ENCODE data around the gene ADAMTS19.

Gene ADAMTS19

DNA sequence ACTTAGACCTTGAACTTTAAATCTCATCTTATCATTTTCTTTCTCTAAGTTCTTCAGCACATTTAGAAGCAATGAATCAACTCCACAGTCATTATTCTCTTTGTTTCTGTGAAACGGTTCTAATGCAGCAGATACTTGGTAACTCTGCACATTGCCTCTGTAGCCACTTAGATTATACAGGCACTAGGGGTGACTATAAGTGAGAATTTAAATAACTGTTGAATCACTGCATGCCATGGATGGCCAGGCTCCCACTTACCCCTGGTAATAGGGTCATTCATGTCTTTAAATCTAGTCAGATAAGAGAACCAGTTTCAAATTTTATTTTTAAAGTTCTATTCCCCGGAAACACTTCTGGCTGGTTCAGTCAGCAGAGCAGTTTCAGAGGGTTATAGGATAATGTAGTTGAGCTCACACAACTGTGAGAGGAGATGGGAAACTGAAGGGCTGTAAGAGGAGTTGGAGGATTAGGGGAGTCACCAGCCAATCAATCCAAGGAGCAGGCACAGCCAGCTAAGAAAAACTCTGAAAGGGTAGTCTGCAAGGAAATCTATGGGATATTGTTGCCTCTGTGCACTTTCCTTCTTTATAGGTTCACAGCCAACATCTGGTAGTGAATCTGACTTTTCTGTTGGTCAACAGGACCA, 283.6 kb downstream of the ADAMTS19 start:
- TF ChIP-seq, protein P1, sequence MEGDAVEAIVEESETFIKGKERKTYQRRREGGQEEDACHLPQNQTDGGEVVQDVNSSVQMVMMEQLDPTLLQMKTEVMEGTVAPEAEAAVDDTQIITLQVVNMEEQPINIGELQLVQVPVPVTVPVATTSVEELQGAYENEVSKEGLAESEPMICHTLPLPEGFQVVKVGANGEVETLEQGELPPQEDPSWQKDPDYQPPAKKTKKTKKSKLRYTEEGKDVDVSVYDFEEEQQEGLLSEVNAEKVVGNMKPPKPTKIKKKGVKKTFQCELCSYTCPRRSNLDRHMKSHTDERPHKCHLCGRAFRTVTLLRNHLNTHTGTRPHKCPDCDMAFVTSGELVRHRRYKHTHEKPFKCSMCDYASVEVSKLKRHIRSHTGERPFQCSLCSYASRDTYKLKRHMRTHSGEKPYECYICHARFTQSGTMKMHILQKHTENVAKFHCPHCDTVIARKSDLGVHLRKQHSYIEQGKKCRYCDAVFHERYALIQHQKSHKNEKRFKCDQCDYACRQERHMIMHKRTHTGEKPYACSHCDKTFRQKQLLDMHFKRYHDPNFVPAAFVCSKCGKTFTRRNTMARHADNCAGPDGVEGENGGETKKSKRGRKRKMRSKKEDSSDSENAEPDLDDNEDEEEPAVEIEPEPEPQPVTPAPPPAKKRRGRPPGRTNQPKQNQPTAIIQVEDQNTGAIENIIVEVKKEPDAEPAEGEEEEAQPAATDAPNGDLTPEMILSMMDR (IDR thresholded peaks at IDR 0.05; ENCODE audit: insufficient read depth, low read depth, low read length, missing control alignments), result no peak
- no peak overlapping the region for H3K4me3 ChIP-seq (ENCODE audit: low read depth, low read length)
- no peak for DNase-seq (ENCODE audit: low read depth)

DNA sequence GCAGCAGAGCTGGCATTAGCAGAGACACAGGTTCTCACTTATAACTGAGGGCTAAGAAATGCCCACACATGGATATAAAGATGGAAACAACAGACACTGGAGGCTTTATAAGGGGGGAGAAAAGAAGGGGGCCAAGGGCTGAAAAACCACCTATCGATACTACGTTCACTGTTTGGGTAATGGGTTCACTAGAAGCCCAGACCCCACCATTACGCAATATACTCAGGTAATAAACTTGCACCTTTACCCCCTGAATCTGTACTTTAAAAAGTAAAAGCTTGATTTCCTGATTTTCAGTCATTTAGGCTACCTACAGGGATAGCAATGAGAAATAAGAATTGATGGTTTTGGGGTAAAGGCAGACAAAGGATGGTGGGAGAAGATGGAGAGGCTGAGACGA, 285.9 kb downstream of the ADAMTS19 start:
- DNase-seq (ENCODE audit: low read depth), result no peak
- TF ChIP-seq, protein P1 (IDR thresholded peaks at IDR 0.05; ENCODE audit: insufficient read depth, low read depth, low read length, missing control alignments), result no peak
- H3K4me3 ChIP-seq (ENCODE audit: low read depth, low read length), result no peak overlapping the region

DNA sequence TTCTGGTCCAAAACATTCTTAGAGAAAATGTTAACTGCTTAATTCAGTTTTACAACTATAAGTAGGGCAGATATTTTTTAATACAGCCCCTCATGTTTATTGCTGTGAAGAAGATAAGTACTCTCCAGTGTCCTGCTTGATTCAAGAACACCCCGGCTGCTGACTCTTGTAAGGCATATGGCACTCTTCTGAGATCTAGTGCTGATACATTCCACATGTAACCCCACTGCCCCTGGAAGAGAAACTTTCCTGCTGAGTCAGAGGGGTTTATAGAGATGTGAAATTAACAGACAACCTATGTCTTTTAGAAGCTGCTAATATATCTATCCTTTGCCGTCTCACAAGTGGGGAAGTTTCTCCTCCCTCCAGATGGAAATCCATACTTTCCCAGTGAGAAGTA, 286.8 kb downstream of the ADAMTS19 start:
- TF ChIP-seq, protein P1 (IDR thresholded peaks at IDR 0.05; ENCODE audit: insufficient read depth, low read depth, low read length, missing control alignments), result no peak
- DNase-seq (ENCODE audit: low read depth), result no peak

DNA sequence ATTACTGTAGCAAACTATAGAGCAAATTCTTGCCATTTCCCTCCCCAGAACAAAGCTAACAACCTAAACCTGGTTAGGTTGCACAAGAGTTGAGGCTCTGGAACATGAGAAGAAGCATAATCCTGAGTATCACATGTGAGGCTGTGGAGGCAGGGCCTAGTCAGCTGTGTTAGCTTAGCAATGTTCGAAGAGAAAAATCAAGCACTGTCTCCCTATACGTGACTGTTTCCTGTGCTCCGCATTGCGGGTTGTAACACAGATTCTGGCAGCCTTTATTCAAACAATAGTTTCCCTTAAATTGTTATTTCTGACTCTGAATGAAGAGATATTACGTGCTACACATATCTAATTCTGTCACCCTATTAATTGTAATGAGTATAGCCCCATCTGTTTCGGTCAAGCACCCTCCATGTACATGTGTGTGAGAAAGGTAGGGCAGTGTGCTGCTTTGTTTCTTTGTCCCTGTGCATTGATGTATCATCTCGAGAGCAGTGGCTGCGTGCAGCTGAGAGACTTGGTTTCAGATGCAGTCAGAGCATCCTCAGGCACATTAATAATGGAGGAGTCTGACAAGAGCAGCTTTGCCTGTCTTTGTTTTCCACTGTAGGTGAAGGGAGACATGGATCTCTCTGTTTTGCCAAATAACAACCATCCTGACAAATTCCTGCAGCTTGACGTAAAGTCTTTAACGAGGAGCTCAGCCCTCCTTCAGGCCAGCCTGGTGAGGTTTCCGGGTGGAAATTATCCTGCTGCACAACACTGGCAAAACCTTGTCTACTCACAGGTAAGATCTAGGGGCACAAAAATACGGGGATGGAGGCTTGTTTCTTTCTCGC, 287.7 kb downstream of the ADAMTS19 start, which contains the start of gene MINAR2:
MINAR2 (plus strand) TSS at position 523 of the 836 bp plus-strand sequence; CDS start at position 620, 97 bp downstream.
- no peak within 1 kb of the TSS for H3K4me3 ChIP-seq (ENCODE audit: low read depth, low read length)
- TF ChIP-seq, protein P1 (IDR thresholded peaks at IDR 0.05; ENCODE audit: insufficient read depth, low read depth, low read length, missing control alignments), result no peak
- peak; percentile 9 for DNase-seq (ENCODE audit: low read depth)

More for the DNA sequence above, 286.8 kb downstream of the ADAMTS19 start:
- H3K4me3 ChIP-seq (ENCODE audit: low read depth, low read length), result no peak overlapping the region

DNA sequence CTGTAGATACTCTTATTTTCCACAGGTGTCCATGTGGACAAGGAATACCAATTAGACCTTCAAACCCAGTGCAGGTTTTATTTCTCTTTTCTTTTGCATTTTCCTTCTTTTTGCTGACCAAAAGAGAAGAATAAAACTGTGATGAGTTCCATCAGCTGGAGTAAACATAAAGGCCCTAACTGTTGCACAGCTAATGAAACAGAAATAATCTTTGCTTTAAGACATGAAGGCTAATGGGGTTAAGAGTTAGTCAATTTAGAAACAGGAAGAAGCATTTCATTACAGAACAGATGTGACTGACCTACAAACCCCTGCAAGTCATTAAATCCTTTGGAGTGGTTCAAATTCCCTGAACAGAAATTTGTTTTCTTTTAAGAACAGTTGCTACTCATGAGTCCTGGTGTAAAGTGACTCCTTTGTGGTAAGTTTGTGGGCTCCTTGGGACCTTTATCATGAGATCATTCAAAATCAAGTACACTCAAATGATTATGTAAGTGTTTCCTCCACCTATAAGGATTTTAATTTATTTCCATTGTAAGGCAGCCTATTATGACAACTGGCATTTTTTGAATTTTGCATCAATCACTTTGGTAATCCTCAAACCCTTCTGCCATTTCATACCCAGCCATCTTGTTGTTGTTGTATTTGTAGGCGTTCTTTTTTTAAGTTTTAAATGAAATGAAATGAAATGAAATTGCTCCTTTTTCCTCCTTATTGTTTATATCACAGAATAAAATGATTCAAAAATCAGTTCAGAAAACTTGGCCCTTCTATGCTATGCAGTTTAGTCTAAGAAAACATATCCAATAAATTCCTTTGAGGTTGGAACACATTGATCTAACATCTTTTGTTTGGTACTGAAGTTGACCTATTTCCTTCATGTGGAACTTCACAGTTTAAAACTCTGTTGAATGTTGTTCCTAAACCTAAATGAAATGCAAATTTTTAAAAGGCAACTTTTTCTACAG, 289.1 kb downstream of the ADAMTS19 start:
- H3K4me3 ChIP-seq (ENCODE audit: low read depth, low read length), result no peak overlapping the region
- no peak for DNase-seq (ENCODE audit: low read depth)
- TF ChIP-seq, protein P1 (IDR thresholded peaks at IDR 0.05; ENCODE audit: insufficient read depth, low read depth, low read length, missing control alignments), result no peak

DNA sequence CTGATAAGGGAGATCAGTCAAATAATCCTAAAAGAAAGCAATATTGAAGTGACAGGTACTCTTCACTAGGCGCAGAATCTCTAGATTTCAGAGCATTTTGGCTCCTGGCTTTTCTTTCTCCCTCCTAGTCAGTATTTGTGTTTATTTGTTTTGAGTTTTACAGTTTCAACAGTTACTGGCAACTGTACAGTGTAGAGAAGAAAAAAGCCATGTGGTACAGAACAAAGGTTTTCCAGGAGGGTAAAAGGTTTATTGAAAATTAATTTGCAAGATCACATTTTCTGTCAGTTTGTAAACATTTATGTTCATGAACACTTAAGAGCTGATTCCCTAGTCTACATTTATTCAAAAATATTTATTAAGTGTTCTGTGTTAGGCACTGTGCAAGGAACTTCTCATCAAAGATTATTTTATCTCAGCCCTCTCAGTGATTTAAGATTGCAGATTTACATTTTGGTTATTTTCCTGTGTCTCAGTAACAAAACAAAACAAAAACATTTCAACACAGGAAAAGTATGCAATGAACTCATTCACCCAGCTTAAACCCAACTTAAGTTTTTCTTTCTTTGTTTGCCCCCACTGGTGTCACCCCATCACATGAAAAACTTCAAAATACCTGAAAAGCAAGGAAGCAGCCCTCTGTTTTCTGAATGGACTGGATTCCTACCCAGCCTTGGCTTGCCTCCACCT, 300.7 kb downstream of the ADAMTS19 start:
- H3K4me3 ChIP-seq (ENCODE audit: low read depth, low read length), result no peak overlapping the region
- TF ChIP-seq, protein P1 (IDR thresholded peaks at IDR 0.05; ENCODE audit: insufficient read depth, low read depth, low read length, missing control alignments), result no peak
- no peak for DNase-seq (ENCODE audit: low read depth)

Data from GM12865 (cell line).